A549 (cell line): ENCODE results near the gene REM1. TPM values are rescaled to one million over a fixed set of nuclear protein-coding genes. Genes with fewer than 3 reads are reported as not detected.

ENCODE experiments used
- ATAC-seq, 2 experiments: fragments of 200-7000 bp in 1 of 2; fragments of >200 bp in 1 of 2; cut with Nextera tagmentation in 1 of 2; cut with Tn5 transposase in 1 of 2; 3 replicates each; pipeline versions ENCODE4 v1.8.0 to v1.9.1; 2018 to 2020; ENCODE audit warnings: mild to moderate bottlenecking in 1 of 2, moderate library complexity in 1 of 2
- CTCF ChIA-PET: fragments of 300-600 bp; sonication (Branson Sonifier 250); formaldehyde crosslinking; extraction: SDS; loops from one replicate; lab custom pipeline; 2021; ENCODE audit warnings: antibody characterized with exemption, inconsistent platforms; lab: Yijun Ruan, JAX
- POLR2A ChIA-PET: fragments of 350-600 bp; formaldehyde crosslinking; extraction: SDS; loops from one replicate; lab custom pipeline; 2021; ENCODE audit warnings: antibody characterized with exemption, inconsistent platforms; lab: Yijun Ruan, JAX
- DNase-seq, 2 experiments: peaks; one replicate each; pipeline versions ENCODE4 v3.0.0 to v3.0.0-alpha.2; 2011 to 2016; ENCODE audit warnings: low read depth in 1 of 2, low spot score in 1 of 2
- FAIRE-seq: peaks from 2 replicates; lab custom pipeline; 2011; peaks lifted over from hg19 to GRCh38; lab: Jason Lieb, UNC
- H3K27ac ChIP-seq, 2 experiments: fragments of >200 bp; sonication (Bioruptor Twin); formaldehyde crosslinking; 3 replicates each; pipeline ENCODE4 v1.5.1; 2016 to 2017
- H3K4me1 ChIP-seq: fragments of >200 bp; sonication (Bioruptor Twin); formaldehyde crosslinking; 3 replicates; pipeline ENCODE4 v1.6.1; 2016
- H3K4me2 ChIP-seq: fragments of >200 bp; sonication (Bioruptor Twin); formaldehyde crosslinking; 3 replicates; pipeline ENCODE4 v1.6.1; 2016
- H3K4me3 ChIP-seq: fragments of >200 bp; sonication (Bioruptor Twin); formaldehyde crosslinking; 3 replicates; pipeline ENCODE4 v1.5.1; 2016
- H3K9me3 ChIP-seq: fragments of >200 bp; sonication (Bioruptor Twin); formaldehyde crosslinking; 3 replicates; pipeline ENCODE4 v1.6.1; 2016
- CBX2 ChIP-seq: fragments of 200-600 bp; sonication (generic); IDR thresholded peaks from 2 replicates; pipeline ENCODE4 v1.6.1; 2016; ENCODE audit warnings: low read depth, mild to moderate bottlenecking, borderline replicate concordance
- CBX8 ChIP-seq: fragments of 200-600 bp; sonication (generic); IDR thresholded peaks from 2 replicates; pipeline ENCODE4 v1.6.1; 2016
- ESRRA ChIP-seq: fragments of 150-350 bp; IDR thresholded peaks from 2 replicates; pipeline ENCODE4 v1.6.1; 2014; ENCODE audit warnings: mild to moderate bottlenecking, low read length, borderline replicate concordance
- FOSL2 ChIP-seq, 2 experiments: fragments of 450-650 bp in 1 of 2; fragments of >200 bp in 1 of 2; sonication (Bioruptor Twin) in 1 of 2; formaldehyde crosslinking; IDR thresholded peaks; 2 replicates each; pipeline versions ENCODE4 v1.5.0 to v1.6.1; 2016 to 2020; ENCODE audit warnings: mild to moderate bottlenecking in 1 of 2, moderate library complexity in 1 of 2
- JUN ChIP-seq, 2 experiments: fragments of >200 bp; sonication (Bioruptor Twin); formaldehyde crosslinking; IDR thresholded peaks; 2 replicates in 1 of 2; 3 replicates in 1 of 2; pipeline ENCODE4 v1.6.1; 2016 to 2017
- JUNB ChIP-seq: fragments of >200 bp; sonication (Bioruptor Twin); formaldehyde crosslinking; IDR thresholded peaks from 2 replicates; pipeline ENCODE4 v1.6.1; 2016
- KDM5A ChIP-seq: fragments of 200-600 bp; sonication (generic); IDR thresholded peaks from 2 replicates; pipeline ENCODE4 v1.6.1; 2016; ENCODE audit warnings: antibody characterized with exemption, mild to moderate bottlenecking
- MAFK ChIP-seq: fragments of 450-650 bp; IDR thresholded peaks from 2 replicates; pipeline ENCODE4 v1.6.1; 2014; ENCODE audit not compliant: partially characterized antibody
- NR3C1 ChIP-seq: fragments of >200 bp; sonication (Bioruptor Twin); formaldehyde crosslinking; IDR thresholded peaks from 3 replicates; pipeline ENCODE4 v1.6.1; 2017
- POLR2A ChIP-seq: IDR thresholded peaks from 2 replicates; pipeline ENCODE4 v1.6.1; 2012; ENCODE audit warnings: mild to moderate bottlenecking, low read length
- RARB ChIP-seq: fragments of 250-450 bp; sonication (Bioruptor Pico); IDR thresholded peaks from 2 replicates; pipeline ENCODE4 v1.8.0; 2021; ENCODE audit warnings: mild to moderate bottlenecking, moderate library complexity
- SMC3 ChIP-seq: fragments of >200 bp; sonication (Bioruptor Twin); formaldehyde crosslinking; IDR thresholded peaks from 3 replicates; pipeline ENCODE4 v1.6.1; 2018; ENCODE audit warnings: inconsistent platforms
- SREBF2 ChIP-seq: fragments of 450-650 bp; IDR thresholded peaks from 2 replicates; pipeline ENCODE4 v1.6.1; 2014; ENCODE audit warnings: mild to moderate bottlenecking, moderate library complexity
- WGBS: methylation state at CpG from one replicate; pipeline ENCODE4 v1.1.6; 2017; ENCODE audit errors: missing lambda C conversion rate; 5-methylcytosine and 5-hydroxymethylcytosine counted together
- polyA plus RNA-seq, 4 experiments: library from polyadenylated mRNA; depleted of rRNA in 3 of 4; stranded (reverse); fragments of >200 nt; fragmentation: RNase III in 1 of 4; extraction: RNeasy Plus Mini Kit Qiagen cat#74134 plus additional on column Dnase treatment in 1 of 4; gene quantifications; 2 replicates in 3 of 4; 3 replicates in 1 of 4; pipeline ENCODE4 v1.2.3, GENCODE V29; 2011 to 2017
- TF ChIP-seq, protein P1 (sequence below): fragments of 250-450 bp; sonication (Bioruptor Pico); IDR thresholded peaks from 2 replicates; pipeline ENCODE4 v1.5.0; 2021; ENCODE audit warnings: mild to moderate bottlenecking, moderate library complexity, borderline replicate concordance
- TF ChIP-seq, protein P2 (sequence below): fragments of 250-450 bp; sonication (Bioruptor Pico); IDR thresholded peaks from 2 replicates; pipeline ENCODE4 v1.5.0; 2020; ENCODE audit warnings: low read depth, mild to moderate bottlenecking, moderate library complexity
- TF ChIP-seq, protein P3 (sequence below): fragments of >200 bp; sonication (Bioruptor Twin); formaldehyde crosslinking; IDR thresholded peaks from 3 replicates; pipeline ENCODE4 v1.6.1; 2016
- TF ChIP-seq, protein P4 (sequence below): fragments of >200 bp; sonication (Bioruptor Twin); formaldehyde crosslinking; IDR thresholded peaks from 3 replicates; pipeline ENCODE4 v1.5.1; 2016

REM1 gene
- polyA plus RNA-seq, 2 of the 4 experiments (the other 2 are of a cell fraction) = not detected

DNA sequence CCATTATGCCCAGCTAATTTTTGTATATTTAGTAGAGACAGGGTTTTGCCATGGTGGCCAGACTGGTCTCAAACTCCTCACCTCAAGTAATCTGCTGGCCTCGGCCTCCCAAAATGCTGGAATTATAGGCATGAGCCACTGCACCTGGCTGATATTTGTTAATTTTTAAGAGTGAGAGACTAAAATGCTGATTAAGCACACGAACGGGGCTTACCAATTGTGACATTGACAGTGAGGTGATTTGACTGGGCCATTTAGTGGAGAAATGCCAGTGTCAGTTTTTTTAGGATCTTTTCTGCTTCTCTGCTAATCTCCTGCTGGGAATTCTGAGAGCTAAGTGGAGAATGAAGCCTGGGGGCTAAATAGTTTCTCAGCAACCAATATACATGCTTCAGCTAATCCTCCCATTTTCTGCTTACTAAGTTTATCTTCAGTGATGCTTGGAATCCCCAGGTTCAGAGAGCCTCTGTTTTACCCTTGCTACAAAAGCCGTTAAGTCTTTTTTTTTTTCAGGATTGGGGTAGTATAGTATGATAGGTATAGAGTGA lies 44.4 kb upstream of the REM1 start:
- ATAC-seq (no peak; a peak in 1 of 6 replicates), FAIRE-seq (no peak), DNase-seq (no peak)
- Histone ChIP-seq H3K27ac (no peak overlapping the region), H3K4me2 (no peak overlapping the region), H3K4me3 (no peak overlapping the region), H3K9me3 (no peaks in the 10 kb centered on the region; the same call in 2 of the 3 replicates), H3K4me1 (no peaks in the 10 kb centered on the region)
- TF ChIP-seq MAFK (peak; percentile 82), KDM5A (no peak)
- 3% methylated on average over 4 of the region's 4 CpGs for WGBS
- POLR2A ChIA-PET = no interaction called here
- CTCF ChIA-PET = interaction anchor here (0.7 kb wide), 1 partner anchor 189 kb away, joined by 4 read pairs; no protein-coding TSS in a partner anchor

DNA sequence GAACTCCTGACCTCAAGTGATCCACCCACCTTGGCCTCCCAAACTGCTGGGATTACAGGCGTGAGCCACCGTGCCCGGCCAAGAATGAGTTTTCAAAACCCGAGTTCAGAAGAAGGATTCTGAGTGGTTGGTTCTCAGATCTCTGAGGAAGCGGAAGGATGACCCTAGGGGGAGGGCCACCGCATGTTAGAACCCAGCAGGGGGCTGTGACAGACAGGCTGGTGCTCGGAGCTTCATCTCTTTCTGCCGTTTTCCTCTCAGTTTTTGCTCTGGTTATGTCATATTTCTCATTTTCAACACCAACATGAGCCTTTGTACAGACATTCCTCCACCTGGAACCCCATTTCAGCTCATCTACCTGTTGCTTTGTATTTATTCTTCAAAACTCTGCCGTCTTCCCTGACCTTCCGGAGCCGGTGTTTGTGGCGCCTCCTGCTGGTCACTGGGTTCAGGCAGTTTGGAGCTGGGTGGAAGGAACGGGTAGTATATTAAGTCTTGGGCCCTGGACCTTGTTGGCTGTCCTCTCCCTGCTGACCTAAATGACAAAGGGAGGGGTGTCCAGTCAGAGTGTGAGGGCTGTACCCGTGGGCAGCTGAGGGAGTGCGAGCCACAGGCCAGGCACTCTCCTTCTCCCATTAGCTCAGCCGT lies 35.0 kb upstream of the REM1 start, which contains the start of gene DEFB123:
Gene DEFB123 (plus strand): TSS at position 621 of the 648 bp plus-strand sequence. CDS start 67 bp downstream, outside the sequence.
- peak; percentile 32 to 62; a peak in 3 of 6 replicates for ATAC-seq
- 57% methylated on average over 16 of the region's 16 CpGs for WGBS
- POLR2A ChIA-PET = no interaction called here

DNA sequence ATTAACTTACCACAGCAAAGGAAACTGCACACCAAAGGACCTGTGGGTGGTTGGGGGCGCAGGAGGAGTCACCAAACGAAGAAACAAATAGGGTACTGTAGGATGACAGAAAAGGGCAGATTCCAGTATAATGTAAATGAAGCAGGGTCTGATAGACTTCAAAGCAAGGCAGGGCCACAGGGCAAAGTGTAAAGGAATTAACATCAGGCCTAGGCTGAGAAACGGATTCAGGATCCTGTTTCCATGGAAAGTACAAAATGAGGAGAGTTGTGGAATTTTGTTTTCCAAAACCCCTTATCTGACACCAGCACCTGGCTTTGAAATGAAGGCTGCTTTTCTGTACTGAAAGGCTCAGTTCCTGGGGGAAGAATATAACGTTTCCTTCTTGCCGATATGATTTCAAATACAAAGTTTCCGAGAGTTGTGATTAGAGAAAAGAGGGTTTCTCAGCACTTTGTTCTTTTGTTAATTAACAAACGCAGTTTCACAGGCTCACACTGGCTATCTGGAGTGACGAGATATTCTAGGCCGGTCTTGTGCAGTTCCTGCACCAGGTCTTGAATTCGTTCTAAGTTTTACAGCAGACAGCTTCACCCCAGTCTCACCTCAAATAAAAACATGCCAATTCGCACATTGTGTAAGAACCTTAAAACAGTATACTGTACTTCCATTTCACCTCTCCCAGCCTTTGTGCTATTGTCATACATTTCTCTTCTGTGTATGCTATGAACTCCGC lies 28.8 kb upstream of the REM1 start:
- ATAC-seq = no peak
- DNase-seq = no peak
- no peaks in the 10 kb centered on the region for H3K4me1 ChIP-seq
- ChIA-PET POLR2A (no interaction called here), CTCF (no interaction called here)
- H3K9me3 ChIP-seq = no peaks in the 10 kb centered on the region
- no peak overlapping the region for H3K4me2 ChIP-seq
- no peak overlapping the region for H3K4me3 ChIP-seq
- TF ChIP-seq CBX2 (no peak), POLR2A (no peak), CBX8 (no peak), RARB (CRISPR knock-in tag) (no peak), NR3C1 (no peak), ESRRA (no peak), JUNB (no peak)
- TF ChIP-seq, protein P1, sequence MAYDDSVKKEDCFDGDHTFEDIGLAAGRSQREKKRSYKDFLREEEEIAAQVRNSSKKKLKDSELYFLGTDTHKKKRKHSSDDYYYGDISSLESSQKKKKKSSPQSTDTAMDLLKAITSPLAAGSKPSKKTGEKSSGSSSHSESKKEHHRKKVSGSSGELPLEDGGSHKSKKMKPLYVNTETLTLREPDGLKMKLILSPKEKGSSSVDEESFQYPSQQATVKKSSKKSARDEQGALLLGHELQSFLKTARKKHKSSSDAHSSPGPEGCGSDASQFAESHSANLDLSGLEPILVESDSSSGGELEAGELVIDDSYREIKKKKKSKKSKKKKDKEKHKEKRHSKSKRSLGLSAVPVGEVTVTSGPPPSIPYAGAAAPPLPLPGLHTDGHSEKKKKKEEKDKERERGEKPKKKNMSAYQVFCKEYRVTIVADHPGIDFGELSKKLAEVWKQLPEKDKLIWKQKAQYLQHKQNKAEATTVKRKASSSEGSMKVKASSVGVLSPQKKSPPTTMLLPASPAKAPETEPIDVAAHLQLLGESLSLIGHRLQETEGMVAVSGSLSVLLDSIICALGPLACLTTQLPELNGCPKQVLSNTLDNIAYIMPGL (CRISPR knock-in tag) = no peak
- TF ChIP-seq, protein P2, sequence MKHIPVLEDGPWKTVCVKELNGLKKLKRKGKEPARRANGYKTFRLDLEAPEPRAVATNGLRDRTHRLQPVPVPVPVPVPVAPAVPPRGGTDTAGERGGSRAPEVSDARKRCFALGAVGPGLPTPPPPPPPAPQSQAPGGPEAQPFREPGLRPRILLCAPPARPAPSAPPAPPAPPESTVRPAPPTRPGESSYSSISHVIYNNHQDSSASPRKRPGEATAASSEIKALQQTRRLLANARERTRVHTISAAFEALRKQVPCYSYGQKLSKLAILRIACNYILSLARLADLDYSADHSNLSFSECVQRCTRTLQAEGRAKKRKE (CRISPR knock-in tag) = no peak
- TF ChIP-seq, protein P3, sequence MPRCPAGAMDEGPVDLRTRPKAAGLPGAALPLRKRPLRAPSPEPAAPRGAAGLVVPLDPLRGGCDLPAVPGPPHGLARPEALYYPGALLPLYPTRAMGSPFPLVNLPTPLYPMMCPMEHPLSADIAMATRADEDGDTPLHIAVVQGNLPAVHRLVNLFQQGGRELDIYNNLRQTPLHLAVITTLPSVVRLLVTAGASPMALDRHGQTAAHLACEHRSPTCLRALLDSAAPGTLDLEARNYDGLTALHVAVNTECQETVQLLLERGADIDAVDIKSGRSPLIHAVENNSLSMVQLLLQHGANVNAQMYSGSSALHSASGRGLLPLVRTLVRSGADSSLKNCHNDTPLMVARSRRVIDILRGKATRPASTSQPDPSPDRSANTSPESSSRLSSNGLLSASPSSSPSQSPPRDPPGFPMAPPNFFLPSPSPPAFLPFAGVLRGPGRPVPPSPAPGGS = no peak
- FAIRE-seq = no peak
- H3K27ac ChIP-seq = no peak overlapping the region
- WGBS = 61% methylated on average over 12 of the region's 12 CpGs

More for the DNA sequence above, 35.0 kb upstream of the REM1 start, which contains the start of gene DEFB123:
- H3K4me2 ChIP-seq = no peak within 1 kb of the TSS
- H3K4me1 ChIP-seq = no peaks in the 10 kb centered on the region
- no peak within 1 kb of the TSS for H3K4me3 ChIP-seq
- FAIRE-seq (no peak), DNase-seq (no peak)
- no peak within 1 kb of the TSS for H3K27ac ChIP-seq
- CTCF ChIA-PET = interaction anchor here (0.6 to 1.5 kb wide), 5 partner anchors 8 to 171 kb away, joined by 3 to 4 read pairs (median 3); no protein-coding TSS in a partner anchor
- TF ChIP-seq, protein P4, sequence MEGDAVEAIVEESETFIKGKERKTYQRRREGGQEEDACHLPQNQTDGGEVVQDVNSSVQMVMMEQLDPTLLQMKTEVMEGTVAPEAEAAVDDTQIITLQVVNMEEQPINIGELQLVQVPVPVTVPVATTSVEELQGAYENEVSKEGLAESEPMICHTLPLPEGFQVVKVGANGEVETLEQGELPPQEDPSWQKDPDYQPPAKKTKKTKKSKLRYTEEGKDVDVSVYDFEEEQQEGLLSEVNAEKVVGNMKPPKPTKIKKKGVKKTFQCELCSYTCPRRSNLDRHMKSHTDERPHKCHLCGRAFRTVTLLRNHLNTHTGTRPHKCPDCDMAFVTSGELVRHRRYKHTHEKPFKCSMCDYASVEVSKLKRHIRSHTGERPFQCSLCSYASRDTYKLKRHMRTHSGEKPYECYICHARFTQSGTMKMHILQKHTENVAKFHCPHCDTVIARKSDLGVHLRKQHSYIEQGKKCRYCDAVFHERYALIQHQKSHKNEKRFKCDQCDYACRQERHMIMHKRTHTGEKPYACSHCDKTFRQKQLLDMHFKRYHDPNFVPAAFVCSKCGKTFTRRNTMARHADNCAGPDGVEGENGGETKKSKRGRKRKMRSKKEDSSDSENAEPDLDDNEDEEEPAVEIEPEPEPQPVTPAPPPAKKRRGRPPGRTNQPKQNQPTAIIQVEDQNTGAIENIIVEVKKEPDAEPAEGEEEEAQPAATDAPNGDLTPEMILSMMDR = peak; percentile 24; the same call in 2 of the 3 replicates
- TF ChIP-seq KDM5A (no peak), SMC3 (no peak), SREBF2 (no peak), JUN (IDR thresholded peaks at IDR 0.05) (no peak), FOSL2 (IDR thresholded peaks at IDR 0.05) (no peak), FOSL2 (CRISPR knock-in tag; IDR thresholded peaks at IDR 0.05) (no peak)
- TF ChIP-seq, protein P2 (CRISPR knock-in tag) = no peak
- TF ChIP-seq, all 56 proteins: peak for 1
- H3K9me3 ChIP-seq = no peaks in the 10 kb centered on the region
